Esophagus muscularis mucosa (tissue), 4 donors: ENCODE results near the gene GNG13. TPM values are rescaled to one million over a fixed set of nuclear protein-coding genes. Genes with fewer than 3 reads are reported as not detected.

ENCODE experiments used
- DNase-seq: peaks from one replicate; pipeline ENCODE4 v3.0.0-alpha.2; 2017; ENCODE audit errors: extremely low spot score
- H3K27ac ChIP-seq, 4 donors: fragments of 200-600 bp; sonication (generic); replicated peaks in 1 of 4; 1 replicate in 3 of 4; 2 replicates in 1 of 4; pipeline ENCODE4 v1.5.1; 2016 to 2019; ENCODE audit warnings: mild to moderate bottlenecking in 1 of 4
- H3K27me3 ChIP-seq, 4 donors: fragments of 200-600 bp; sonication (generic); one replicate each; pipeline versions ENCODE4 v1.5.1 to v1.6.0; 2016 to 2019
- H3K36me3 ChIP-seq, 4 donors: fragments of 200-600 bp; sonication (generic); one replicate each; pipeline ENCODE4 v1.5.1; 2016 to 2019
- H3K4me1 ChIP-seq, 4 donors: fragments of 200-600 bp; sonication (generic); one replicate each; pipeline ENCODE4 v1.5.1; 2016 to 2019
- H3K4me3 ChIP-seq, 4 donors: fragments of 200-600 bp; sonication (generic); 1 replicate in 2 of 4; 2 replicates in 2 of 4; pipeline ENCODE4 v1.5.1; 2016 to 2019; ENCODE audit warnings: mild to moderate bottlenecking in 4 of 4, moderate library complexity in 1 of 4
- H3K9me3 ChIP-seq, 4 donors: fragments of 200-600 bp; sonication (generic); 1 replicate in 3 of 4; 2 replicates in 1 of 4; pipeline ENCODE4 v1.5.1; 2016 to 2019
- EP300 ChIP-seq: sonication (generic); formaldehyde crosslinking; IDR thresholded peaks from one replicate; pipeline ENCODE4 v1.6.1; 2017; ENCODE audit warnings: antibody characterized with exemption
- POLR2A ChIP-seq: fragments of 450-650 bp; IDR thresholded peaks from one replicate; pipeline ENCODE4 v1.6.1; 2017; ENCODE audit warnings: antibody characterized with exemption, moderate library complexity, mild to moderate bottlenecking, low read depth
- POLR2AphosphoS5 ChIP-seq, 2 donors: sonication (generic); formaldehyde crosslinking; IDR thresholded peaks; one replicate each; pipeline ENCODE4 v1.6.1; 2017; ENCODE audit warnings: antibody characterized with exemption in 2 of 2
- WGBS: methylation state at CpG from one replicate; pipeline ENCODE4 v1.1.5; 2018; 5-methylcytosine and 5-hydroxymethylcytosine counted together
- intact Hi-C: fragments of 100-400 bp; cut with DNase I; formaldehyde crosslinking; loops from one replicate; pipeline ENCODE4 v1.15.1; 2023
- total RNA-seq, 4 donors: library from RNA; depleted of rRNA; stranded (reverse); fragments of >200 nt; gene quantifications; one replicate each; pipeline versions ENCODE4 v1.1.0 to v1.2.1, GENCODE V29; 2016
- TF ChIP-seq, protein P1 (sequence below), 3 experiments: fragments of 200-600 bp in 2 of 3; fragments of 450-650 bp in 1 of 3; sonication (generic) in 2 of 3; IDR thresholded peaks; one replicate each; pipeline ENCODE4 v1.5.1; 2017 to 2019; ENCODE audit warnings: antibody characterized with exemption in 3 of 3, mild to moderate bottlenecking in 2 of 3, moderate library complexity in 1 of 3

GNG13 gene
- total RNA-seq, 4 donors from 2014 or later, result not detected

DNA sequence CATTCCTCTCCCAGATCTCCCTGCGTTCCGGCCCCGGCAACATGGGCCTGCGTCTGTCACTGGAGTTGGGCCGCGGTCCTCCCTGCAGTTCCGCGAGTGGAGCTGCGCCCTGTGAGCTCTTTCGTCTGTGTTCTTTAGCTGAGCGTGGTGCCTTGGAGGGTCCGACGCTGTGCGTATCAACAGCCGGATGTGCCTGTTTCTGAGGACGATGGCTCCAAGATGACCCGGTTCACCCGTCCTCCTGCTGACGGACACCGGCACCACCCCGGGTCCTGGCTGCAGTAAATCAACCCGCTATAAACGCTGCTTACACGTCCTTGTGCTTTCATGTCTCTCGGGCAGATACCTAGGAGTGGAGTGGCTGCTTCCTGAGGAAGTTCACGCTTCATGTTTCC, 44.8 kb upstream of the GNG13 start:
- no peak overlapping the region for H3K27ac ChIP-seq
- 85% methylated on average over 26 of the region's 26 CpGs for WGBS
- TF ChIP-seq POLR2AphosphoS5 (IDR thresholded peaks at IDR 0.05) (no peak), EP300 (no peak), POLR2A (no peak)
- TF ChIP-seq, protein P1, sequence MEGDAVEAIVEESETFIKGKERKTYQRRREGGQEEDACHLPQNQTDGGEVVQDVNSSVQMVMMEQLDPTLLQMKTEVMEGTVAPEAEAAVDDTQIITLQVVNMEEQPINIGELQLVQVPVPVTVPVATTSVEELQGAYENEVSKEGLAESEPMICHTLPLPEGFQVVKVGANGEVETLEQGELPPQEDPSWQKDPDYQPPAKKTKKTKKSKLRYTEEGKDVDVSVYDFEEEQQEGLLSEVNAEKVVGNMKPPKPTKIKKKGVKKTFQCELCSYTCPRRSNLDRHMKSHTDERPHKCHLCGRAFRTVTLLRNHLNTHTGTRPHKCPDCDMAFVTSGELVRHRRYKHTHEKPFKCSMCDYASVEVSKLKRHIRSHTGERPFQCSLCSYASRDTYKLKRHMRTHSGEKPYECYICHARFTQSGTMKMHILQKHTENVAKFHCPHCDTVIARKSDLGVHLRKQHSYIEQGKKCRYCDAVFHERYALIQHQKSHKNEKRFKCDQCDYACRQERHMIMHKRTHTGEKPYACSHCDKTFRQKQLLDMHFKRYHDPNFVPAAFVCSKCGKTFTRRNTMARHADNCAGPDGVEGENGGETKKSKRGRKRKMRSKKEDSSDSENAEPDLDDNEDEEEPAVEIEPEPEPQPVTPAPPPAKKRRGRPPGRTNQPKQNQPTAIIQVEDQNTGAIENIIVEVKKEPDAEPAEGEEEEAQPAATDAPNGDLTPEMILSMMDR (IDR thresholded peaks at IDR 0.05), result no peak
- no peak for DNase-seq
- H3K4me3 ChIP-seq, result no peak overlapping the region
- no peaks in the 10 kb centered on the region for H3K4me1 ChIP-seq
- no peaks in the 10 kb centered on the region for H3K36me3 ChIP-seq
- intact Hi-C loops, result no loop called here
- peaks cover 0 to 26% (median under 1%) of the 10 kb centered on the region in 4 donors for H3K27me3 ChIP-seq
- H3K9me3 ChIP-seq, result no peaks in the 10 kb centered on the region

DNA sequence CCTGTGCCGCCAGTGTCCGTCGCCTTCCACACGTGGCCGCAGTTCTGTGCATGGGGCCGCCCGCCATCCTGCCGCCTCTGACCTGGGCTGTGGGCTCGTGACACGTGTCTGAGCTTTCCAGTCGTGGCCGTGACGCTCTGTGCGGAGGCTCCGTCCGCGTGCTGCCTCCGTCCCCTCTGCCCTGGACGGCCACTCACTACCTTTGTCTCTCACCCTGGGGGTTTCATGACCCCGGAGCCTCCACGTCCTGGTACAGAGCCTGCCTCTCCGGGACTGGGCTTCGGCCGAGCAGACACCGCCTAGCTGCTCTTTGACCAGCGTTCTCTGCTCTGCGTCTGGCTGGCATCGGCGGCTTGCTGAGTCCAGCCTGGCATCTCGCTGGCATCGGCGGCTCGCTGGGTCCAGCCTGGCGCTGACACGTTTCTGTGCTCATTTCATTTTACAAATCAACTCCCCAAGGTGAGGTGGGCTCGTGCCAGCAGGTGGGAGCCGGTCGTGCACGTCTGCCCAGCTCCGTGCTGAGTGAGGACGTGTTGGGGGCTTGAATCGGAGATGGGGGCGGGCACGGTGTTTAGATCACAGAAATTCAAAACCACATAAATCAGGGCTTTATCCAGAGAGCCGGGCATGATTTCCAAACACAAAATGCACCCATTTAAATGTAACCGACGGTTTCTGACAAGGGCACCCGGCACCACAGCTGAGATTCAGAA, 44.3 kb upstream of the GNG13 start:
- Histone ChIP-seq H3K27ac (no peak overlapping the region), H3K27me3 (peaks cover 0 to 32% (median 3%) of the 10 kb centered on the region in 4 donors), H3K4me3 (no peak overlapping the region), H3K4me1 (no peaks in the 10 kb centered on the region), H3K9me3 (no peaks in the 10 kb centered on the region), H3K36me3 (no peaks in the 10 kb centered on the region)
- intact Hi-C loops, result no loop called here
- WGBS, result 91% methylated on average over 25 of the region's 48 CpGs
- no peak for DNase-seq
- no peak for TF ChIP-seq EP300
- TF ChIP-seq POLR2A, result no peak
- no peak for TF ChIP-seq POLR2AphosphoS5 (IDR thresholded peaks at IDR 0.05)
- TF ChIP-seq, protein P1 (IDR thresholded peaks at IDR 0.05), result no peak

DNA sequence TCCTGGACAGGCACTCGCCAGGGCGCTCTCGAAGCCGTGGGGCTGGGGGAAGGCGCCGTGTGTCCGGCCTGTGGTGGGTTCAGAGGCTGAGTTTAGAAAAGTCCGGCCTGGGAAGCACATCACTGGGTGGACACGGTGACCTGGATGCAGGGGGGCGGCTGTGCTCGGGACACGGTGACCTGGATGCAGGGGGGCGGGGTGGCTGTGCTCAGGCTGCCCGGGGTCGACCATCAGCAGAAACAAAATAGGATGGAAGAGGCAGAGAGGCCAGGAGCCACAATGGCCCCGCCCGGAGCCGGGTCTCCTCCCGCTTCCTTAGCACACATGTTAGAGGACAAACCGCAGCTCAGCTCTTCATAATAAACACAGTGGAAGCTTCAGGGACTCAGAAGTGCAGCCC, 43.2 kb upstream of the GNG13 start:
- Histone ChIP-seq H3K36me3 (no peaks in the 10 kb centered on the region), H3K27me3 (peaks cover 0 to 42% (median 4%) of the 10 kb centered on the region in 4 donors), H3K27ac (no peak overlapping the region), H3K4me3 (no peak overlapping the region), H3K9me3 (no peaks in the 10 kb centered on the region), H3K4me1 (no peaks in the 10 kb centered on the region)
- intact Hi-C loops, result no loop called here
- no peak for DNase-seq
- TF ChIP-seq POLR2A, result no peak
- TF ChIP-seq, protein P1 (IDR thresholded peaks at IDR 0.05), result no peak
- TF ChIP-seq POLR2AphosphoS5 (IDR thresholded peaks at IDR 0.05), result no peak
- no peak for TF ChIP-seq EP300
- WGBS, result 91% methylated on average over 19 of the region's 20 CpGs

DNA sequence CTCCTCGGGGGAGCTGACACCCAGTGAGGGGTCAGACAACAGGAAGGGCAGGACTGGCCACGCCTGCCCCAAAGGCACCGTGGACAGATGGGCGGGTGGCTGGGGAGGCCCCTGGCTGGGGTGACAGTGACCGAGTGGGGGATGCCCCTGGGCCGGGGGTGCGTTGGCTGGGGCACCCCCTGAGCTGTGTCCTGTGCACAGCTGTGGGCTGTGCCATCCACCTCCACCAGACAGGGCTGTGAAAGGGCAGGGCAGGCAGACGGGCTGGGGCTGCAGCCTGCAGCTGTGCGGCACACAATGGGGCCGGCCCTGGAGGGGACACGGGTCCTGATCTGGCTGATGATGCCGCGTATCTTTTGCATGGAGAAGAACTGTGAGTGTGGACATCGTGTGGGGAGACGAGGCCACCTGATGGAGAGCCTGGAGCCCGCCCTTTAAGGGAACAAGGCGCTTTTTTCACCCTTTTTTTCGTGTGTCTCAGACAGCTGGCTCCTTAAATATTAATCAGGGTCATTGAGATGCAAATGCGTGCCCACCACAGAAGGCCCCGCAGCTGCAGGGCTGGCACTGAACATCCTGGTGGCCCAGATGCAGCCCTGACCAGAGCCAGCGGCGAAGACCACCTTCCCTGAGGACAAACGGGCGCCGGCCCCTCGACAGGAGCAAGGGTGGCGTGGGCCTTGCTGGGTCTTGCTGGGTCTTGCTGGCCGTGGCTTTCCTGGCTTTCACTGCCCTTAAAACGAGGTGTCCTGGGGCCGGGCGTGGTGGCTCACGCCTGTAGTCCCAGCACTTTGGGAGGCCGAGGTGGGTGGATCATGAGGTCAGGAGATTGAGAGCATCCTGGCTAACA, 42.4 kb upstream of the GNG13 start:
- H3K4me3 ChIP-seq, result no peak overlapping the region
- no peaks in the 10 kb centered on the region for H3K36me3 ChIP-seq
- TF ChIP-seq POLR2A (no peak), POLR2AphosphoS5 (IDR thresholded peaks at IDR 0.05) (no peak), EP300 (no peak)
- TF ChIP-seq, protein P1 (IDR thresholded peaks at IDR 0.05), result no peak
- H3K9me3 ChIP-seq, result no peaks in the 10 kb centered on the region
- no peak for DNase-seq
- 74% methylated on average over 20 of the region's 33 CpGs for WGBS
- peaks cover 0 to 49% (median 4%) of the 10 kb centered on the region in 4 donors for H3K27me3 ChIP-seq
- no peak overlapping the region for H3K27ac ChIP-seq
- H3K4me1 ChIP-seq, result no peaks in the 10 kb centered on the region
- intact Hi-C loops, result no loop called here
